Adrenal gland (tissue), 12 donors: ENCODE results near the gene ZSCAN25. TPM values are rescaled to one million over a fixed set of nuclear protein-coding genes. Genes with fewer than 3 reads are reported as not detected.

Source experiments
- DNase-seq, 7 donors: peaks; one replicate each; pipeline ENCODE4 v3.0.0-alpha.2; 2019 to 2020
- H3K27ac ChIP-seq, 5 donors: fragments of 200-600 bp; sonication (generic) in 4 of 5; 1 replicate in 3 of 5; 2 replicates in 2 of 5; pipeline versions ENCODE4 v1.5.1 to v1.8.0; 2016 to 2020; ENCODE audit warnings: mild to moderate bottlenecking in 1 of 5
- H3K27me3 ChIP-seq: fragments of 200-600 bp; 2 replicates; pipeline ENCODE4 v1.8.0; 2021
- H3K36me3 ChIP-seq, 2 donors: fragments of 200-600 bp; replicated peaks in 1 of 2; 1 replicate in 1 of 2; 2 replicates in 1 of 2; pipeline versions ENCODE4 v1.5.1 to v1.8.0; 2018 to 2022
- H3K4me1 ChIP-seq, 2 donors: fragments of 200-600 bp; replicated peaks in 1 of 2; 1 replicate in 1 of 2; 2 replicates in 1 of 2; pipeline versions ENCODE4 v1.5.1 to v1.8.0; 2018 to 2021
- H3K4me3 ChIP-seq, 4 donors: fragments of 200-600 bp; sonication (generic) in 3 of 4; one replicate each; pipeline ENCODE4 v1.5.1; 2016 to 2018
- H3K9me3 ChIP-seq, 3 donors: fragments of 200-600 bp; sonication (generic) in 1 of 3; replicated peaks in 1 of 3; 1 replicate in 2 of 3; 2 replicates in 1 of 3; pipeline versions ENCODE4 v1.5.1 to v1.8.0; 2016 to 2021
- CTCF ChIP-seq, 6 experiments: fragments of 450-650 bp in 4 of 6; fragments of 200-600 bp in 2 of 6; sonication (generic) in 1 of 6; IDR thresholded peaks; 1 replicate in 5 of 6; 2 replicates in 1 of 6; pipeline versions ENCODE4 v1.5.1 to v1.8.0; 2016 to 2021; ENCODE audit warnings: antibody characterized with exemption in 6 of 6, mild to moderate bottlenecking in 2 of 6, moderate library complexity in 1 of 6
- POLR2A ChIP-seq, 2 donors: fragments of 450-650 bp; IDR thresholded peaks; one replicate each; pipeline ENCODE4 v1.6.1; 2017; ENCODE audit warnings: antibody characterized with exemption in 2 of 2, mild to moderate bottlenecking in 2 of 2, moderate library complexity in 1 of 2
- WGBS, 4 donors: extraction: QIAGEN DNeasy Blood & Tissue Kit in 2 of 4; methylation state at CpG; one replicate each; pipeline versions ENCODE4 v1.1.5 to v1.1.7; 2013 to 2017; 5-methylcytosine and 5-hydroxymethylcytosine counted together
- intact Hi-C, 2 donors: fragments of 100-400 bp; cut with DNase I; formaldehyde crosslinking; loops; one replicate each; pipeline versions ENCODE4 v1.14.1 to v1.15.0; 2022 to 2023
- polyA plus RNA-seq, 3 donors: library from polyadenylated mRNA; stranded (reverse); fragments of 200-250 nt in 2 of 3; fragments of 350-450 nt in 1 of 3; fragmentation: Illumina TruSeq in 1 of 3; extraction: RNeasy Lipid Tissue Mini Kit (QIAGEN cat#74804) in 1 of 3; gene quantifications; one replicate each; pipeline ENCODE4 v1.2.3, GENCODE V29; 2013 to 2014
- total RNA-seq, 9 donors: library from RNA; depleted of rRNA in 4 of 9; stranded (reverse); fragments of >200 nt in 4 of 9; fragments of 120-200 nt in 1 of 9; fragmentation: NEBNext Ultra II Directional in 1 of 9; extraction: Animal tissue kit (Norgen Biotek cat#: 25700) in 1 of 9; gene quantifications; one replicate each; pipeline versions ENCODE4 v1.1.0 to v1.2.4, GENCODE V29; 2013 to 2023
- donor health status: healthy with polysubstance abuse.
- donor health status: Bipolar disorder and iron deficiency.
- donor health status: DM: yes; HTN: yes; CAD: no.
- donor health status: DM: no; HTN: no; CAD: no.
- donor health status: DM: no; HTN: no; CAD: no.
- donor health status: DM: yes; HTN: yes; CAD: no.

Gene ZSCAN25
- total and polyA plus RNA-seq, 12 donors: 5.4 to 18.4 (median 13.8) TPM

DNA sequence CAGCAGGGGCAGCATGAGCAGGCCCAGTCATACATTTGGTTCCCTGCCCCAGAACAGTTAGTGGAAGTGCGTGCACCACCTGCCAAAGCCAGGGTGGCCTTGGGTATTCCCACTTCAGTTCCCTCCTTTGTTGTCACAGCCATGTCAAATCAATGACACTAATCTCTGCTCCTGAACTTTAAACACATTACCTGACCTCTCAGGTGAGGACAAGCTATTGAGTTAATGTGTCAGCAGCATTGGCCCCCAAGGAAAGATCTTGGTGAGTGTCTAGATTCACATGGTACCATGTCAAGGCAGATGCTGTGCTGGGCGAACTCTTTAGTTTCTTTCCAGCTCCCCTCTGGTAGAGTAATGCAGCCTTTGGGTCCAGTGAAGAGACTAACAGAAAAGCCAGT, 60.9 kb downstream of the ZSCAN25 start:
- DNase-seq: no peak
- no peak overlapping the region for H3K4me3 ChIP-seq
- H3K9me3 ChIP-seq: no peaks in the 10 kb centered on the region
- TF ChIP-seq POLR2A (IDR thresholded peaks at IDR 0.05): no peak
- H3K27ac ChIP-seq: no peak overlapping the region
- no peaks in the 10 kb centered on the region for H3K27me3 ChIP-seq
- peaks cover 10 to 12% of the 10 kb centered on the region in 2 donors for H3K4me1 ChIP-seq
- 55 to 76% (median 73%) methylated on average over 2 of the region's 2 CpGs for WGBS, 4 donors
- intact Hi-C loops: no loop called here
- peaks cover 0 to 20% of the 10 kb centered on the region in 2 donors for H3K36me3 ChIP-seq

DNA sequence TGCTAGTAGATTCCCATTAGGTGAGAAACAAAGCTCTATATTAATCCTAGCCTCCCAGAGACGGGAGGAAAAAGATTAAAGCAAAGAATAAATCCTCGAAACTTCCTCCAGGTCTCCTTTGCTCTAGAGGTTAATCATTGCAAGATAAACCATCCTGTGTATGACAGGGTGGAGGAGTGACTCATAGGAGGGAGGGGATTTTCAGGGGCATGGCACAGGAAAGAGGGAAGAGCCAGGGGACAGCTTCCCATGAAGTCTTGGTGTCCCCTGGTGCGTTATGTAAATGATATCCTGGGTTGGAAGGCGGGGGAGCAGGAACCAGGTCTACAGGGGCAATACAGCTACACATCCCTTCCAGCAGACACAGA, 62.3 kb downstream of the ZSCAN25 start:
- WGBS, 4 donors: 22 to 31% (median 29%) methylated on average over 4 of the region's 4 CpGs
- DNase-seq: peak; percentile 48 to 70 (median 61)
- intact Hi-C loops: no loop called here
- Histone ChIP-seq H3K27me3 (no peaks in the 10 kb centered on the region), H3K27ac (peak overlapping the region in 4 of 5 donors; percentile 11 to 73 (median 36)), H3K4me1 (peaks cover 10 to 12% of the 10 kb centered on the region in 2 donors), H3K4me3 (peak overlapping the region in 2 of 4 donors; percentile 10 to 52), H3K9me3 (no peaks in the 10 kb centered on the region), H3K36me3 (peaks cover 0 to 13% of the 10 kb centered on the region in 2 donors)
- TF ChIP-seq CTCF (IDR thresholded peaks at IDR 0.05): no peak
- TF ChIP-seq POLR2A (IDR thresholded peaks at IDR 0.05): peak in 1 of 2 donors; percentile 3

GRCh38 chr7:99679400-99680191, 62.9 kb downstream of the ZSCAN25 start, which contains the start of gene CYP3A5:
TSS of gene CYP3A5 (minus strand) at chr7:99679996. CDS start at chr7:99679896, 100 bp downstream.
- Histone ChIP-seq H3K9me3 (no peaks in the 10 kb centered on the region), H3K27me3 (no peaks in the 10 kb centered on the region), H3K4me3 (peak within 1 kb of the TSS in 2 of 4 donors; percentile 10 to 52), H3K4me1 (peaks cover 10 to 12% of the 10 kb centered on the region in 2 donors), H3K36me3 (peaks cover 0 to 7% of the 10 kb centered on the region in 2 donors), H3K27ac (peak within 1 kb of the TSS in 4 of 5 donors; percentile 11 to 73 (median 36))
- TF ChIP-seq POLR2A (IDR thresholded peaks at IDR 0.05) (peak; percentile 44 to 86), CTCF (IDR thresholded peaks at IDR 0.05) (no peak)
- DNase-seq: peak; percentile 68 to 86 (median 83)
- WGBS, 4 donors: 30 to 43% (median 40%) methylated on average over 10 of the region's 10 CpGs
- intact Hi-C loops: no loop called here

Other genes with a start within 250 kb of the ZSCAN25 start
- 100 to 1,000 TPM in 5 of 9 donors, 10 to 100 TPM in 4; 74.3 to 353 (median 103) TPM for gene ARPC1B, start 242.2 kb upstream of the ZSCAN25 start, total RNA-seq
- 10 to 100 TPM; 57.2 to 97.9 (median 90.7) TPM for gene ARPC1B, start 242.2 kb upstream of the ZSCAN25 start, polyA plus RNA-seq
- gene PDAP1, start 208.3 kb upstream of the ZSCAN25 start, total RNA-seq: 100 to 1,000 TPM in 1 of 9 donors, 10 to 100 TPM in 8; 43.6 to 126 (median 89.3) TPM
- gene PDAP1, start 208.3 kb upstream of the ZSCAN25 start, polyA plus RNA-seq: 100 to 1,000 TPM in 1 of 3 donors, 10 to 100 TPM in 2; 87.8 to 187 (median 95.8) TPM
- gene BUD31, start 208.0 kb upstream of the ZSCAN25 start, total RNA-seq: 100 to 1,000 TPM in 2 of 9 donors, 10 to 100 TPM in 7; 59.0 to 129 (median 76.7) TPM
- gene BUD31, start 208.0 kb upstream of the ZSCAN25 start, polyA plus RNA-seq: 100 to 1,000 TPM; 141 to 287 (median 208) TPM
- 1 to 10 TPM; 4.5 to 9.2 (median 6.1) TPM for gene PTCD1, start 178.1 kb upstream of the ZSCAN25 start, total RNA-seq
- 1 to 10 TPM; 2.5 to 6.5 (median 3.6) TPM for gene PTCD1, start 178.1 kb upstream of the ZSCAN25 start, polyA plus RNA-seq
- 10 to 100 TPM; 21.8 to 40.5 (median 27.7) TPM for gene CPSF4, start 178.0 kb upstream of the ZSCAN25 start, total RNA-seq
- 10 to 100 TPM; 16.0 to 40.1 (median 38.0) TPM for gene CPSF4, start 178.0 kb upstream of the ZSCAN25 start, polyA plus RNA-seq
- gene ATP5MF, start 150.8 kb upstream of the ZSCAN25 start, total RNA-seq: 1,000 to 10,000 TPM in 2 of 9 donors, 100 to 1,000 TPM in 7; 281 to 1,322 (median 354) TPM
- gene ATP5MF, start 150.8 kb upstream of the ZSCAN25 start, polyA plus RNA-seq: 1,000 to 10,000 TPM in 1 of 3 donors, 100 to 1,000 TPM in 2; 816 to 1,527 (median 908) TPM
- 10 to 100 TPM in 2 of 9 donors, 1 to 10 TPM in 7; 1.5 to 14.6 (median 6.6) TPM for gene ZNF789, start 144.1 kb upstream of the ZSCAN25 start, total RNA-seq
- 10 to 100 TPM; 11.7 to 22.8 (median 18.0) TPM for gene ZNF789, start 144.1 kb upstream of the ZSCAN25 start, polyA plus RNA-seq
- 10 to 100 TPM; 11.8 to 29.5 (median 23.3) TPM for gene ZNF394, start 116.7 kb upstream of the ZSCAN25 start, total RNA-seq
- gene ZNF394, start 116.7 kb upstream of the ZSCAN25 start, polyA plus RNA-seq: 10 to 100 TPM; 10.5 to 31.0 (median 18.5) TPM
- gene ZKSCAN5, start 112.3 kb upstream of the ZSCAN25 start, total RNA-seq: 10 to 100 TPM in 1 of 9 donors, 1 to 10 TPM in 8; 7.3 to 18.5 (median 9.1) TPM
- 10 to 100 TPM in 1 of 3 donors, 1 to 10 TPM in 2; 4.5 to 12.1 (median 6.1) TPM for gene ZKSCAN5, start 112.3 kb upstream of the ZSCAN25 start, polyA plus RNA-seq
- 10 to 100 TPM in 1 of 9 donors, 1 to 10 TPM in 8; 4.0 to 10.4 (median 6.5) TPM for gene FAM200A, start 64.8 kb upstream of the ZSCAN25 start, total RNA-seq
- 10 to 100 TPM in 1 of 3 donors, 1 to 10 TPM in 2; 5.6 to 10.7 (median 9.3) TPM for gene FAM200A, start 64.8 kb upstream of the ZSCAN25 start, polyA plus RNA-seq
- gene ZNF655, start 58.3 kb upstream of the ZSCAN25 start, total RNA-seq: 100 to 1,000 TPM in 2 of 9 donors, 10 to 100 TPM in 7; 44.9 to 132 (median 73.1) TPM
- gene ZNF655, start 58.3 kb upstream of the ZSCAN25 start, polyA plus RNA-seq: 10 to 100 TPM; 37.6 to 56.9 (median 49.3) TPM
- gene TMEM225B, start 18.7 kb upstream of the ZSCAN25 start, total RNA-seq: 1 to 10 TPM in 8 of 9 donors, under 1 TPM in 1; 0.52 to 4.9 (median 1.9) TPM
- 1 to 10 TPM; 1.4 to 2.7 (median 2.1) TPM for gene TMEM225B, start 18.7 kb upstream of the ZSCAN25 start, polyA plus RNA-seq
- 10 to 100 TPM in 7 of 9 donors, 1 to 10 TPM in 2; 4.1 to 92.7 (median 34.7) TPM for gene CYP3A5, start 63.0 kb downstream of the ZSCAN25 start, total RNA-seq
- 10 to 100 TPM in 2 of 3 donors, 1 to 10 TPM in 1; 10.0 to 80.0 (median 55.3) TPM for gene CYP3A5, start 63.0 kb downstream of the ZSCAN25 start, polyA plus RNA-seq
- 1 to 10 TPM in 4 of 9 donors, under 1 TPM in 2, not detected in 3; 0.27 to 3.0 (median 1.3) TPM for gene CYP3A7, start 118.2 kb downstream of the ZSCAN25 start, total RNA-seq
- gene CYP3A7, start 118.2 kb downstream of the ZSCAN25 start, polyA plus RNA-seq: under 1 TPM; 0.09 to 0.32 (median 0.20) TPM
- gene CYP3A4, start 167.2 kb downstream of the ZSCAN25 start, total RNA-seq: 10 to 100 TPM in 2 of 9 donors, 1 to 10 TPM in 3, under 1 TPM in 4; 0.14 to 34.6 (median 1.4) TPM
- gene CYP3A4, start 167.2 kb downstream of the ZSCAN25 start, polyA plus RNA-seq: 1 to 10 TPM in 1 of 3 donors, under 1 TPM in 2; 0.33 to 1.8 (median 0.57) TPM
- gene CYP3A43, start 211.1 kb downstream of the ZSCAN25 start, total RNA-seq: under 1 TPM in 1 of 9 donors, not detected in 8; 0.39 TPM
- not detected for gene CYP3A43, start 211.1 kb downstream of the ZSCAN25 start, polyA plus RNA-seq